ENCODE data around the gene IFT88. TPM values are rescaled to one million over a fixed set of nuclear protein-coding genes. Genes with fewer than 3 reads are reported as not detected.
"Not testable (repeated sequence)": the region's sequence is repeated elsewhere in the genome, so short reads cannot be mapped to it uniquely, and the experiment has no call there.

IFT88 gene
- total RNA-seq, 1 donor from 2014 or later: 23.6 TPM

DNA sequence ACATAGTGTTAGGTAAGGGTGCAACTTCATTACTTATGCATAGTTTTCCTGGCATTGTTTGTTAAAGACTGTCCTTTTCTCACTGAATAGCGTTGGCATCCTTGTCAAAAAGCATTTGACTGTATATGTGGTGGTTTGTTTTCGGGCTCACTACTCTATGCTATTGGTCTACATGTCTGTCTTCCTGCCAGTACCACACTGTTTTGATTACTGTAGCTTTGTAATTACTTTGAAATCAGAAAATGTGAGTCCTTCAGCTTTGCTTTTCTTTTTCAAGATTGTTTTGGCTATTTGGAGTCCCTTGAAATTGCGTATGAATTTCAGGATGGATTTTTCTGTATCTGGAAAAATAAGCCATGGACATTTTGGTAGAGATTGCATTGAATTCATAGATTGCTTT, 56.0 kb downstream of the IFT88 start:
- FAIRE-seq (no peak), DNase-seq (ENCODE audit: low spot score in 2 of 2) (no peak)

DNA sequence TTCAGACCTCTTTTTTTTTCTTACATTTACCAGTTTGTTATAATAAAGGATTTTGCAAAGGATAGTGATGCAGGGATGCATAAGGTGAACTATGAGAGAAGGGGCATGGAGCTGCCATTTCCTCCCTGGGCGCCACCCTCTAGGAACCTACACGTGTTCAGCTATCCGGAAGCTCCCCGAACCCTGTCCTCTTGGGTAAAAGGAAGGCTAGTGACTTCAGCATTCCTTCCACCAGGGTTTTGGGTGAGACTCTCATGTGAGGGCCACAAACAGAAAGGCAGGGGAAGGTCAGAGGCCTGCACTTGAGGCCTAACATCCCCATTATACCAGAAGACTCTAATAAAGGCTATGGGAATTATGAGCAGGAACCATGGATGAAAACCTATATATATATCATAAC, 57.3 kb downstream of the IFT88 start:
- no peak for FAIRE-seq
- no peak for DNase-seq (ENCODE audit: low spot score in 2 of 2)

DNA sequence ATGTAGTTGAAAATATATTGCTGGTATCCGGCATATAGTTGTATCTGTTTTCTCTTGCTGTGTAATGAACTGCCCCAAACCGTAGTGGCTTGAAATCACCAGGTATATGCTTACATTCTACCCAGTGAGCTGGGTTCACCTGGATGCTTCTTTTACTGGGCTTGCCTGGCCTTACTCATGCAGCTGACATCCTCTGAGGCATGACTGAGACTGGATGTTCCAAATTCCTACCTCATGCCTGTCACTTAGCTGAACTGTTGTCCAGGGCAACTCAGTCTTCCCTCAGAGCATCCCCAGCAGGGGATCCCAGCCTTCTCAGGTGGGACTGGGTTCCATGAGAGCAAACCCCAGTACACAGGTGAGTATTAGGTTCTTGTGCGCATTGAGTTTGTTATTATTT, 66.8 kb downstream of the IFT88 start:
- DNase-seq (ENCODE audit: low spot score in 2 of 2) (no peak), FAIRE-seq (no peak)

DNA sequence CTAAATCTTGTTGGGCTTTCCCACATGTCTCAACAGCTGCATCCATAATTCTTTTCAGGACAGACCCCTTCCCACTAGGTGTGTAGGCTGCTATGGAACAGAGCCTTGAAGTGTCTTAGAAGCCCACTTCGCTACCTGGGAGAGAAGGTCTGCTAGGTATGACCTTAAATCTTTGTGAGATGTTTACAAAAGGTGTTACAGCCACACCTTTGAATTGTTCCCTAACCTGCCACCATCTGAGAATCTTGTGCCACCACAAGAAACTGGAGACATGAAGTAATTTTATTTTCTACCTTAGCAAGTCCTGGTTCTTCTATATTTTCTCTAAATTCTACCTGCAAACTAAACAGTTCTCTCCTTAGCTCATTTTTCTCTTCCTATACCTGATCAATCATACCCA, 69.1 kb downstream of the IFT88 start:
- DNase-seq (ENCODE audit: low spot score in 2 of 2) (no peak), FAIRE-seq (no peak)

DNA sequence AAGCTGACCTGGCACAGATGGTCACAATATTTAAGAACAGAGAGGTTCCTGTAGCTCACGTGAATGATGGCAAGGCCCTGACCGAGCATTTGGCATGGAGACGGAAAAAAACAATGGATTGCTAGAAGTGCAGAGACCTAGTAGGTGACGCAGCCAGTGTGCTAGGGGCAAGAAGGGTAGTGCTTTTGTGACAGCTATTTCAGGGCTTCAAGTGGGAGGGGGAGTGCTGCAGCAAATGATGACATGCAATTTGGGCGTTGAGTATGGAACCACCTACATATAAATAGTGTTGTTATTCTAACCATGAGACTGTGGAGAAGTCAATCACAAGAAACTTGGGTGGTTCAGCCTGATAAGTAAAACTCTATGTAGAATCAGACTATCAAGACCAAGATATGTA, 70.9 kb downstream of the IFT88 start:
- no peak for DNase-seq (ENCODE audit: low spot score in 2 of 2)
- FAIRE-seq: no peak

- no peak for FAIRE-seq
Observed at GRCh38 chr13:20647758-20648157, 80.8 kb downstream of the IFT88 start.

GRCh38 chr13:20652946-20653345, 86.0 kb downstream of the IFT88 start:
- FAIRE-seq: no peak
- DNase-seq (ENCODE audit: low spot score in 2 of 2): no peak

More at GRCh38 chr13:20647758-20648157, 80.8 kb downstream of the IFT88 start:
- no peak for DNase-seq (ENCODE audit: low spot score in 2 of 2)

GRCh38 chr13:20654156-20654555, 87.2 kb downstream of the IFT88 start:
- FAIRE-seq (no peak), DNase-seq (ENCODE audit: low spot score in 2 of 2) (no peak)

GRCh38 chr13:20658451-20659040, 91.6 kb downstream of the IFT88 start:
- FAIRE-seq (no peak), DNase-seq (ENCODE audit: low spot score in 2 of 2) (no peak)

GRCh38 chr13:20664351-20664750, 97.4 kb downstream of the IFT88 start:
- FAIRE-seq (no peak), DNase-seq (ENCODE audit: low spot score in 2 of 2) (no peak)

DNA sequence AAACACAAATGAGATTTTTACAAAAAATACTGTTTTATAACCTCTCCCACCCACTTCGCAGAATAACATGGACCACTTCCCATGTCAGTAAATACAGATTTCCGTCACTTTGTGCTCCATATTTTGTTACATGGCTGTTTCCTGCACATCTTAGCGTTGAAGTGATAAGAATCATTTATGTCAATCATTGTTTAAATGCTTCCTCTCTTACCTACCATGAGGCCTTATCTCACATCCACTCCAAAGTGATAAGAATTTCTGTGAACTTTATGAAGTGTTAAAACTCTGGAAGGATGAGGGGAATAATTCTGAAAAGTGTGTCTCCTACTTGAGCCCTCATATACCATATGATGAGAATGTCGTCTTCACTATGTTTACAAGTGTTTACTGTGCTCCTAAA, 100.0 kb downstream of the IFT88 start:
- no peak for DNase-seq (ENCODE audit: low spot score in 2 of 2)
- FAIRE-seq: no peak

GRCh38 chr13:20667857-20668437, 101.0 kb downstream of the IFT88 start:
- no peak for FAIRE-seq
- no peak for DNase-seq (ENCODE audit: low spot score in 2 of 2)

- FAIRE-seq: no peak
- DNase-seq (ENCODE audit: low spot score in 2 of 2): no peak
Observed at GRCh38 chr13:20669162-20669561, 102.2 kb downstream of the IFT88 start.

DNA sequence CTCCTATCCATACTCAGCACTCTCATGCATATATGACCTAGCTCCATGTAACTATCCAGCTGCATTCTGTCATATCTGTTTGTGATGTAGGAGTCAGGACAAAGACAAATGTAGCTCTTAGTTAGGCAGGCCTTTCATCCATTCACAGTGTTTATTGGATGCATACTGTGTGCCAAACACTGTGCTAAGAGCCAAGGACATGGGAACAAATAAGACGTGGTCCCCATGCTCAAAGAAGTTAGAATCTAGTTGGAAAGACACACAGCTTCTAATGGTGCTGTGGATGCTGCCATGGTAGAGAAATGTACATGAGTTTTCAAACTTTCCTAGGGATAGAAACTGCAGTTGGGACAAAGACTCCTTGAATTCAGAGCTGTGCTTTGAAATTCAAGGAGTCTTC, 104.8 kb downstream of the IFT88 start:
- no peak for FAIRE-seq
- no peak for DNase-seq (ENCODE audit: low spot score in 2 of 2)

- no peak for DNase-seq (ENCODE audit: low spot score in 2 of 2)
- no peak for FAIRE-seq
Observed at GRCh38 chr13:20672772-20673171, 105.8 kb downstream of the IFT88 start.

GRCh38 chr13:20673715-20674114, 106.8 kb downstream of the IFT88 start:
- no peak for DNase-seq (ENCODE audit: low spot score in 2 of 2)
- FAIRE-seq: no peak

- FAIRE-seq: no peak
- no peak for DNase-seq (ENCODE audit: low spot score in 2 of 2)
Observed at GRCh38 chr13:20676213-20676612, 109.3 kb downstream of the IFT88 start.

DNA sequence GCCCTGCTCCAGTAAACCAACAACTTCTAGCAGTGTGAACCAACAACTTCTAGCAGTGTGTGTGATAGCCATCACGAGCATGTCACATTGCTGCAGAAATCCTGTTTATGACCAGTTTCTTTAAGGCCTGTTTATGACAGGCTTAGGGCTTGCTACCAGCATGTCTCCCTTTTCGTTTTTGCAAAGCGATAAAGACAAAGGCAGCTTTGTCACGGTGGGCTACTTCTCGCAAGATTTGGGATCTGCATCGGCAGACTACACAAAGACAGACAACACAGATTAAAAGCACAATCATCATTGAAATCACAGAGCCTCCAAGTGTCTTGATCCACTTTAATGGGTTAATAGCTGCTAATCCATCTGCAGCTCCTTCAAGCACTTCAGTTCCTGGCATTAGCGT, 111.6 kb downstream of the IFT88 start:
- not testable (repeated sequence) for FAIRE-seq

GRCh38 chr13:20679879-20680278, 112.9 kb downstream of the IFT88 start:
- FAIRE-seq: no peak
- no peak for DNase-seq (ENCODE audit: low spot score in 2 of 2)

More for the DNA sequence above, 111.6 kb downstream of the IFT88 start:
- not testable (repeated sequence) for DNase-seq (ENCODE audit: low spot score in 2 of 2)

DNA sequence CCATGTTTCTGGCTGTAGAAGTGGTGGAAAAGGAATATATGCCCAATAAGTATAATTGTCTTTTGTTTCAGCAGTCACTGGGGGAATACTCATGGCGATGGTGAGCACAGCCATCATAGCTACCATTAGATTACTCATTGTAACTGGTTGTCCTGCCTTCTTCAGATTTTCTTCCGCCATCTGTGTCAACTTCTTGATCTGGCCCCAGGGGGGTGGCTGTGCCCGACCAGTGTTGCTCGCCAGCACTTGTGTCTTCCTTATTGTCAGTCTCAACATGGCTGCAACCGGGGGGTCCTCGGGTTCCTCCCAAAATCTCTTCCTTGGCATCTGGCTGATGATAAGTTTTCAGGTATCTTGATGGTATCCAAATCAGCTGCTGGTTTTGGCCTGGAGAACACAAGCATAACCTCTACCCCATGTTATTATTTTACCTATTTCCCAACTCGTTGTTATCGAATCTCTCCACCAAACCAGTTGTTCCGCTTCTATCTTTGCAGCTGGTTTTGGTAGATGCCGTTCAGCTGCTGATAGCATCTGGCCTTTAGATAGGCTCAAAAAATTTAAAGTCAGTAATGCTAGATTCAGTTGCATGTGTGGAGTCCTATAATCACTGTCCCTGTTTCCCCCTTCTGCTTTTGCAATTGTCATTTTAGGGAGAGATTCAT, 113.6 kb downstream of the IFT88 start:
- FAIRE-seq: no peak
- DNase-seq (ENCODE audit: low spot score in 2 of 2): no peak

GRCh38 chr13:20681481-20681880, 114.5 kb downstream of the IFT88 start:
- DNase-seq (ENCODE audit: low spot score in 2 of 2); FAIRE-seq: not testable (repeated sequence)

GRCh38 chr13:20682061-20682460, 115.1 kb downstream of the IFT88 start:
- DNase-seq (ENCODE audit: low spot score in 2 of 2) (no peak), FAIRE-seq (no peak)

Measured in frontal cortex (tissue), 4 donors.